Fibroblast of lung (primary cell): Measurements from ENCODE around the gene ICA1.

Experiments used
- EZH2 ChIP-seq: IDR thresholded peaks from 2 replicates; pipeline ENCODE4 v1.5.1; 2012; ENCODE audit warnings: low read length, control low read depth, mild to moderate bottlenecking; ENCODE audit errors: missing control alignments
- TF ChIP-seq, protein P1 (sequence below), 2 donors: IDR thresholded peaks in 1 of 2; conservative IDR thresholded peaks in 1 of 2; 1 replicate in 1 of 2; 2 replicates in 1 of 2; pipeline ENCODE4 v1.5.1; 2011 to 2012; ENCODE audit warnings: low read length in 2 of 2, control low read depth in 1 of 2, inconsistent platforms in 1 of 2, low read depth in 1 of 2, mild to moderate bottlenecking in 1 of 2

DNA sequence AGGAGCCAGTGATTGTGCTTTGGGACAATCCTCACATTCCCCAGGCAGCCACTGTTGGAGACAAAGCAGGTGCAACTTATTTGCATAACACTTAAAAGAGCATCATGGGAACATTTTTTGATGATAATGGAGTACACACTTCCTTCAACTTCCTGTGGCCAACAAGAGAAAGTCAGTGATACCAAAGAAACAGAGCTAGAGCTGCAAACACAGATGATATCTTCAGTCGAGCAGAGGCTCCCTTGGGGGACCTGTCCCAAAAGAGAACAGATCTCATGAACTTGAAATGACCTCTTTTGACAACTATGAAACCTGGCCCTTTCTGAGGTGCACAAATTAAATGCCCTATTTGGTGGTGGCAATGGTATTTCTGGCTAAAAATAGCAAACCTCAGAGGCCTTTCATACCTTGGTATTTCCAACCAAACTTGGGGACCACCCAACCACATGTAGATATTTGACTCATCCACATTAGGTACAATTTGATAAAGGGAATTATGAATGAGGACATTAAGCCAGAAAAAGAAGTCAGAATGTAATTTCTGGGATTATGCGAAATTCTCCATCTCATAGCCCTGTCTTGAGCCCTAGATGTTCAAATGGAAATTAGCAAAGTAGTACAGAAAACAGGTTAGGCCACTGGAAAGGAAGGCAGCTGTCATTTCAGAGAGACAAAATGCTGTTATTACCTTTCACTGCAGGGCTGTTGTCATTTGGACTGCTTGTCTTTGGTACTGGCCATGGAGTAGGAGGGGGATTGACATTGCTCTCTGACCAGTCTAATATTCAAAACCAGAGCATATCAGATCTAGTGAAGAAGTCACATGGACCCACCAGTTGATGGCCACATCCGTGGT, 146.2 kb downstream of the ICA1 start:
- TF ChIP-seq, protein P1, sequence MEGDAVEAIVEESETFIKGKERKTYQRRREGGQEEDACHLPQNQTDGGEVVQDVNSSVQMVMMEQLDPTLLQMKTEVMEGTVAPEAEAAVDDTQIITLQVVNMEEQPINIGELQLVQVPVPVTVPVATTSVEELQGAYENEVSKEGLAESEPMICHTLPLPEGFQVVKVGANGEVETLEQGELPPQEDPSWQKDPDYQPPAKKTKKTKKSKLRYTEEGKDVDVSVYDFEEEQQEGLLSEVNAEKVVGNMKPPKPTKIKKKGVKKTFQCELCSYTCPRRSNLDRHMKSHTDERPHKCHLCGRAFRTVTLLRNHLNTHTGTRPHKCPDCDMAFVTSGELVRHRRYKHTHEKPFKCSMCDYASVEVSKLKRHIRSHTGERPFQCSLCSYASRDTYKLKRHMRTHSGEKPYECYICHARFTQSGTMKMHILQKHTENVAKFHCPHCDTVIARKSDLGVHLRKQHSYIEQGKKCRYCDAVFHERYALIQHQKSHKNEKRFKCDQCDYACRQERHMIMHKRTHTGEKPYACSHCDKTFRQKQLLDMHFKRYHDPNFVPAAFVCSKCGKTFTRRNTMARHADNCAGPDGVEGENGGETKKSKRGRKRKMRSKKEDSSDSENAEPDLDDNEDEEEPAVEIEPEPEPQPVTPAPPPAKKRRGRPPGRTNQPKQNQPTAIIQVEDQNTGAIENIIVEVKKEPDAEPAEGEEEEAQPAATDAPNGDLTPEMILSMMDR (conservative IDR thresholded peaks at IDR 0.05 in 1 of 2, IDR thresholded peaks at IDR 0.05 in 1 of 2; ENCODE audit: low read depth in 1 of 2, low read length in 2 of 2): no peak
- no peak for TF ChIP-seq EZH2
